OCI-LY7 (cell line): ENCODE data around the gene TTC7B. TPM values are rescaled to one million over a fixed set of nuclear protein-coding genes. Genes with fewer than 3 reads are reported as not detected.

Experiments
- BruUV-seq: library from RNA; stranded (reverse); fragments of 400-500 nt; replicated peaks from 2 replicates; lab custom pipeline; 2021; lab: Mats Ljungman, UMichigan
- CTCF ChIA-PET: fragments of 300-600 bp; sonication (Branson Sonifier 250); formaldehyde crosslinking; loops from one replicate; lab custom pipeline; 2022; ENCODE audit warnings: antibody characterized with exemption; ENCODE audit not compliant: unreplicated experiment; lab: Charles Lee
- POLR2A ChIA-PET: fragments of 300-600 bp; sonication (Branson Sonifier 250); formaldehyde crosslinking; loops from one replicate; lab custom pipeline; 2022; ENCODE audit warnings: antibody characterized with exemption; lab: Charles Lee
- DNase-seq: peaks from one replicate; pipeline ENCODE4 v3.0.0-alpha.2; 2015; ENCODE audit warnings: low spot score
- H2AFZ ChIP-seq: fragments of 200-600 bp; sonication (generic), shearing (Covaris generic); 2 replicates; pipeline ENCODE4 v1.6.1; 2014; ENCODE audit warnings: mild to moderate bottlenecking, antibody characterized with exemption, low read length, moderate library complexity
- H3K27ac ChIP-seq: fragments of 200-600 bp; sonication (generic); 2 replicates; pipeline ENCODE4 v1.5.1; 2014; ENCODE audit warnings: mixed run types, low read depth, mild to moderate bottlenecking, moderate library complexity, low read length, inconsistent platforms; ENCODE audit not compliant: poor library complexity, severe bottlenecking
- H3K36me3 ChIP-seq: fragments of 200-600 bp; sonication (generic); 2 replicates; pipeline ENCODE4 v1.6.1; 2014; ENCODE audit warnings: mild to moderate bottlenecking, antibody characterized with exemption, low read length, moderate library complexity, mixed read lengths; ENCODE audit not compliant: insufficient read depth
- H3K4me1 ChIP-seq: fragments of 200-600 bp; sonication (generic); 2 replicates; pipeline ENCODE4 v1.5.1; 2014; ENCODE audit warnings: mild to moderate bottlenecking, low read length; ENCODE audit not compliant: insufficient read depth, poor library complexity, severe bottlenecking
- H3K4me2 ChIP-seq: fragments of 200-600 bp; sonication (generic); 2 replicates; pipeline ENCODE4 v1.6.1; 2014; ENCODE audit warnings: mild to moderate bottlenecking, low read length
- H3K4me3 ChIP-seq: fragments of 200-600 bp; sonication (generic); 2 replicates; pipeline ENCODE4 v1.5.1; 2014; ENCODE audit warnings: mild to moderate bottlenecking, low read depth, low read length; ENCODE audit not compliant: poor library complexity, severe bottlenecking
- H3K79me2 ChIP-seq: fragments of 200-600 bp; sonication (generic); 2 replicates; pipeline ENCODE4 v1.6.1; 2016; ENCODE audit warnings: low read depth, mild to moderate bottlenecking, low read length, moderate library complexity, mixed read lengths; ENCODE audit not compliant: insufficient read depth
- H3K9me2 ChIP-seq: fragments of 200-600 bp; sonication (generic); 2 replicates; pipeline ENCODE4 v1.6.1; 2016; ENCODE audit warnings: mild to moderate bottlenecking, low read length, mixed read lengths; ENCODE audit not compliant: insufficient read depth
- H3K9me3 ChIP-seq: fragments of 200-600 bp; sonication (generic); 2 replicates; pipeline ENCODE4 v1.6.1; 2014; ENCODE audit warnings: mild to moderate bottlenecking, mixed run types, low read length, mixed read lengths
- H4K20me1 ChIP-seq: fragments of 200-600 bp; sonication (generic); 2 replicates; pipeline ENCODE4 v1.6.1; 2014; ENCODE audit warnings: mild to moderate bottlenecking, antibody characterized with exemption, low read length, moderate library complexity, mixed read lengths; ENCODE audit not compliant: insufficient read depth
- EZH2phosphoT487 ChIP-seq: fragments of 200-600 bp; sonication (generic); IDR thresholded peaks from 2 replicates; pipeline ENCODE4 v1.6.1; 2018; ENCODE audit warnings: low read depth, borderline replicate concordance, mild to moderate bottlenecking, mixed run types, antibody characterized with exemption, low read length, moderate library complexity, mixed read lengths
- intact Hi-C: fragments of 100-400 bp; cut with micrococcal nuclease; formaldehyde crosslinking; loops from one replicate; pipeline ENCODE4 v1.10.0; 2022; ENCODE audit not compliant: unreplicated experiment
- total RNA-seq, 2 experiments: library from RNA; depleted of rRNA in 1 of 2; stranded (reverse); fragments of >200 nt in 1 of 2; shearing (Covaris generic) in 1 of 2; gene quantifications; 2 replicates each; pipeline ENCODE4 v1.2.3, GENCODE V29; 2014 to 2022
- TF ChIP-seq, protein P1 (sequence below): fragments of 200-600 bp; sonication (generic); conservative IDR thresholded peaks from 2 replicates; pipeline ENCODE4 v1.5.1; 2014; ENCODE audit warnings: mild to moderate bottlenecking, antibody characterized with exemption, low read length, moderate library complexity, mixed read lengths

Gene TTC7B
- total RNA-seq, 2 experiments from 2014 or later, result 0.19 to 0.51 TPM

DNA sequence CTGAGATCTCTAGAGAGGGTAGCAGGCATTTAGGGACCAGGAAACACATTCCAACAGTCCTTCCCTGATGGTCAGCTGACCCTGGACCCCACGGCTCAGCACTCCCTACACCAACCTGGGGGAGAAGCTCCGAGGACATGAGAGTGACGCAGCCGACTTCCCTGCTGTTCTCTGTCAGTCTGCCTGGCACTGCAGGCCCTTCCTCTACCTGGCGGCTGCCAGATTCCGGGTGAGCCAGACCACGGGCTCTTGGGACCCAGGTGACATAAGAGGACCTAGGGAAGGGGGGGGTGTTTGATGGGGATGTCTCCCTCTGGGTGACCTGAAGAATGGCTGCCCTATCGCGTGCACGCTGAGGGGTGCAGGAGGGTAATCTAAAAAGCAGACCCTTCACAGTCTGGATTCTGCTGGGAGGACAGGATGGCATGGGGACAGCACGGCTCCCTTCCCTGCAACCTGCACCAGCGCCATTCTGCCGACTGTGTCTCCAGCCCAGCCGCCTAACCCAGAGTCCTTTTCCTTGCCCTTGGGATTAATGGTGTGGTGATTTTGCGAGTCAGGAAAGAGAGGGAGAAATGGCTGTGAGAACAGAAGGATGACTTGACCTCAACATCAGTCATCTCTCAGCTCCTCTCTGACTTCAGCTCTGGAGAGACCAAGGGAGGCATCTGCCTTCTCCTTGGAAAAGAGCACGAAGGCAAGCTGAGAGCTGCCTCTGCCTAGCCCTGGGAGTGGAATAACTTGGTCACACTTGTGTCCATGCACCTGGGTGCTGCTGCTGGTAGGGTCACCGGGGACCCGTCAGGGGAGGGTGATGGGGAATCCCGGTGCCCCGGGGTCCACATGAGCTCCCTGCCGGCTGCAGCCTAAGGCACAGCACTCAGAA, 260.9 kb downstream of the TTC7B start:
- POLR2A ChIA-PET, result no interaction called here
- Histone ChIP-seq H4K20me1 (no peaks in the 10 kb centered on the region), H3K4me1 (no peaks in the 10 kb centered on the region), H3K4me2 (no peak overlapping the region), H3K27ac (no peak overlapping the region), H3K9me2 (no peaks in the 10 kb centered on the region), H3K79me2 (no peaks in the 10 kb centered on the region), H2AFZ (no peak overlapping the region), H3K4me3 (no peak overlapping the region), H3K9me3 (no peaks in the 10 kb centered on the region), H3K36me3 (no peaks in the 10 kb centered on the region)
- CTCF ChIA-PET, result no interaction called here
- BruUV-seq, result no TSS peak
- TF ChIP-seq EZH2phosphoT487, result no peak
- TF ChIP-seq, protein P1, sequence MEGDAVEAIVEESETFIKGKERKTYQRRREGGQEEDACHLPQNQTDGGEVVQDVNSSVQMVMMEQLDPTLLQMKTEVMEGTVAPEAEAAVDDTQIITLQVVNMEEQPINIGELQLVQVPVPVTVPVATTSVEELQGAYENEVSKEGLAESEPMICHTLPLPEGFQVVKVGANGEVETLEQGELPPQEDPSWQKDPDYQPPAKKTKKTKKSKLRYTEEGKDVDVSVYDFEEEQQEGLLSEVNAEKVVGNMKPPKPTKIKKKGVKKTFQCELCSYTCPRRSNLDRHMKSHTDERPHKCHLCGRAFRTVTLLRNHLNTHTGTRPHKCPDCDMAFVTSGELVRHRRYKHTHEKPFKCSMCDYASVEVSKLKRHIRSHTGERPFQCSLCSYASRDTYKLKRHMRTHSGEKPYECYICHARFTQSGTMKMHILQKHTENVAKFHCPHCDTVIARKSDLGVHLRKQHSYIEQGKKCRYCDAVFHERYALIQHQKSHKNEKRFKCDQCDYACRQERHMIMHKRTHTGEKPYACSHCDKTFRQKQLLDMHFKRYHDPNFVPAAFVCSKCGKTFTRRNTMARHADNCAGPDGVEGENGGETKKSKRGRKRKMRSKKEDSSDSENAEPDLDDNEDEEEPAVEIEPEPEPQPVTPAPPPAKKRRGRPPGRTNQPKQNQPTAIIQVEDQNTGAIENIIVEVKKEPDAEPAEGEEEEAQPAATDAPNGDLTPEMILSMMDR, result no peak
- no peak for DNase-seq
- intact Hi-C loops, result no loop called here

DNA sequence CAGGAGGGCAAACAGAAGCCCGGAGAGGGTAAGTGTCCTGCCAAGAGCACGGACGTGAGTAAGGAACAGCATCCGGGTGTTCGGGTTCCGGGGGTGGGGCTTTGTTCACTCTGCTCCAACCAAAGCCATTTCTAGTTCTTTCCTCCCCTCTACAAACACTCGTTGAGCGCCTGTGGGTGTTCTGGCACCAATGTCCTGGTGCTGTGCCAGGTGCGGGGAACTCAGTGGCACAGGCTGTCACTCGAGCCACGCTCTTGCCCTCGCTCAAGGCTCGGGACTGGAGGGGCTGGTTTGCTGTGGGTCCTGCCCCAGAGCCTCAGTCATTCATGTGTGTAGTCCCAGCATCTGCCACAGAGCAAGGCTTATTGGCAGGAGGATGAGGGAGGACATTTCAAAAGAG, 261.9 kb downstream of the TTC7B start:
- Histone ChIP-seq H3K9me2 (no peaks in the 10 kb centered on the region), H3K4me1 (no peaks in the 10 kb centered on the region), H2AFZ (no peak overlapping the region), H3K36me3 (no peaks in the 10 kb centered on the region), H3K4me2 (no peak overlapping the region), H3K27ac (no peak overlapping the region), H4K20me1 (no peaks in the 10 kb centered on the region), H3K79me2 (no peaks in the 10 kb centered on the region), H3K9me3 (no peaks in the 10 kb centered on the region), H3K4me3 (no peak overlapping the region)
- no peak for DNase-seq
- BruUV-seq, result no TSS peak
- CTCF ChIA-PET, result no interaction called here
- TF ChIP-seq, protein P1, result no peak
- no peak for TF ChIP-seq EZH2phosphoT487
- POLR2A ChIA-PET, result no interaction called here
- intact Hi-C loops, result no loop called here

DNA sequence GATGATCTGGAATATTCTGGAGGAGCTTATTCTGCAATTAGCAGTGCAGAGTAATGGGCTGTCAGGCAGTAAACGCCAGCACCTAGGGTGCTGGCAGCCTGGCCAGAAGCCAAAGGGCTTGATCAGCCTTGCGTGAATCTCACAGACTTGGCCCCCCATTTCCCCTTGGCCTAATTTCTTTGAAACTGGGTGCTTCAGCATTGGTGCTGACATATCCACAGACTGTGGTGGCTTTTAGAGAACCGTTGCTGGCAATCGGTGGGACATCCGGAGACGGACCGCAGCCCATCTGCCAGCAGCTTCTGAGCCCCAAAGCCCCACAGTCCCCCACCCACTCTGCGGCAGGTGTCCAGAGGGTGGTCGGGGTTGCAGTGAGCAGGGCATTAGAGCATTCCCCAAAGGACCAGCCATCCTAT, 262.3 kb downstream of the TTC7B start:
- intact Hi-C loops, result loop anchor here (1.0 kb wide), 1 partner anchor 16 kb away; no protein-coding TSS in a partner anchor

More for the DNA sequence above, 262.3 kb downstream of the TTC7B start:
- no peaks in the 10 kb centered on the region for H3K9me2 ChIP-seq
- no peaks in the 10 kb centered on the region for H3K79me2 ChIP-seq
- no peak for TF ChIP-seq EZH2phosphoT487
- TF ChIP-seq, protein P1, result no peak
- H3K9me3 ChIP-seq, result no peaks in the 10 kb centered on the region
- no peaks in the 10 kb centered on the region for H4K20me1 ChIP-seq
- H2AFZ ChIP-seq, result no peak overlapping the region
- no TSS peak for BruUV-seq
- no peak overlapping the region for H3K27ac ChIP-seq
- no peaks in the 10 kb centered on the region for H3K36me3 ChIP-seq
- H3K4me1 ChIP-seq, result no peaks in the 10 kb centered on the region
- H3K4me3 ChIP-seq, result no peak overlapping the region
- ChIA-PET CTCF (no interaction called here), POLR2A (no interaction called here)
- no peak overlapping the region for H3K4me2 ChIP-seq
- no peak for DNase-seq
